ENCODE results near the gene MEOX1. TPM values are rescaled to one million over a fixed set of nuclear protein-coding genes. Genes with fewer than 3 reads are reported as not detected.
A peak's percentile ranks its signal among the peaks of the same experiment; 100 is the strongest.

Gene MEOX1
- total RNA-seq, 1 donor from 2014 or later: 0.19 TPM

- DNase-seq (ENCODE audit: low read depth): no peak
Observed at GRCh38 chr17:43658900-43659299, 2.8 kb downstream of the MEOX1 start.

GRCh38 chr17:43655693-43656255, 5.9 kb downstream of the MEOX1 start:
- no peak for DNase-seq (ENCODE audit: low read depth)

- DNase-seq (ENCODE audit: low read depth): no peak
Observed at GRCh38 chr17:43652124-43652480, 9.6 kb downstream of the MEOX1 start.

GRCh38 chr17:43650471-43650870, 11.3 kb downstream of the MEOX1 start:
- no peak for DNase-seq (ENCODE audit: low read depth)

GRCh38 chr17:43648916-43649315, 12.8 kb downstream of the MEOX1 start:
- no peak for DNase-seq (ENCODE audit: low read depth)

- DNase-seq (ENCODE audit: low read depth): peak; percentile 32
Observed at GRCh38 chr17:43645765-43646481, 15.8 kb downstream of the MEOX1 start.

- DNase-seq (ENCODE audit: low read depth): no peak
Observed at GRCh38 chr17:43645450-43645764, 16.3 kb downstream of the MEOX1 start.

GRCh38 chr17:43644081-43644480, 17.6 kb downstream of the MEOX1 start:
- no peak for DNase-seq (ENCODE audit: low read depth)

- DNase-seq (ENCODE audit: low read depth): no peak
Observed at GRCh38 chr17:43641416-43641815, 20.3 kb downstream of the MEOX1 start.

GRCh38 chr17:43640491-43641252, 21.1 kb downstream of the MEOX1 start:
- DNase-seq (ENCODE audit: low read depth): no peak

- DNase-seq (ENCODE audit: low read depth): peak; percentile 60
Observed at GRCh38 chr17:43637563-43638323, 24.0 kb downstream of the MEOX1 start.

- DNase-seq (ENCODE audit: low read depth): peak; percentile 64
Observed at GRCh38 chr17:43636426-43636825, 25.3 kb downstream of the MEOX1 start.

GRCh38 chr17:43634591-43635125, 27.1 kb downstream of the MEOX1 start:
- DNase-seq (ENCODE audit: low read depth): no peak

GRCh38 chr17:43632221-43632620, 29.5 kb downstream of the MEOX1 start:
- no peak for DNase-seq (ENCODE audit: low read depth)

GRCh38 chr17:43631429-43631828, 30.3 kb downstream of the MEOX1 start:
- DNase-seq (ENCODE audit: low read depth): no peak

GRCh38 chr17:43628089-43628650, 33.6 kb downstream of the MEOX1 start:
- no peak for DNase-seq (ENCODE audit: low read depth)

- no peak for DNase-seq (ENCODE audit: low read depth)
Observed at GRCh38 chr17:43627653-43628052, 34.1 kb downstream of the MEOX1 start.

- no peak for DNase-seq (ENCODE audit: low read depth)
Observed at GRCh38 chr17:43626023-43626422, 35.7 kb downstream of the MEOX1 start.

GRCh38 chr17:43625606-43626005, 36.1 kb downstream of the MEOX1 start:
- DNase-seq (ENCODE audit: low read depth): no peak

- DNase-seq (ENCODE audit: low read depth): peak; percentile 35
Observed at GRCh38 chr17:43620581-43620980, 41.1 kb downstream of the MEOX1 start.

GRCh38 chr17:43620147-43620546, 41.6 kb downstream of the MEOX1 start:
- no peak for DNase-seq (ENCODE audit: low read depth)
